MM.1S (cell line): ENCODE results near the gene IFITM5.
A peak's percentile ranks its signal among the peaks of the same experiment; 100 is the strongest.

Experiments used
- DNase-seq: peaks from one replicate; pipeline ENCODE4 v3.0.0-alpha.2; 2015
- H2AFZ ChIP-seq: fragments of 300-600 bp; sonication (generic); 2 replicates; pipeline ENCODE4 v1.6.0; 2016; ENCODE audit warnings: antibody characterized with exemption, low read length
- H3F3A ChIP-seq: fragments of 300-600 bp; sonication (generic); 2 replicates; pipeline ENCODE4 v1.6.1; 2016; ENCODE audit warnings: mild to moderate bottlenecking, antibody characterized with exemption, low read length, moderate library complexity, mixed read lengths; ENCODE audit not compliant: insufficient read depth
- H3K27ac ChIP-seq: fragments of 300-600 bp; sonication (generic); 2 replicates; pipeline ENCODE4 v1.5.1; 2016; ENCODE audit warnings: mild to moderate bottlenecking, low read length
- H3K27me3 ChIP-seq: fragments of 300-600 bp; sonication (generic); replicated peaks from 2 replicates; pipeline ENCODE4 v1.6.0; 2016; ENCODE audit warnings: low read length; ENCODE audit not compliant: insufficient read depth
- H3K36me3 ChIP-seq: fragments of 300-600 bp; sonication (generic); replicated peaks from 2 replicates; pipeline ENCODE4 v1.6.1; 2016; ENCODE audit warnings: mild to moderate bottlenecking, low read length, mixed read lengths; ENCODE audit not compliant: insufficient read depth
- H3K4me1 ChIP-seq: fragments of 300-600 bp; sonication (generic); 2 replicates; pipeline ENCODE4 v1.6.1; 2016; ENCODE audit warnings: low read length, mixed read lengths
- H3K4me2 ChIP-seq: fragments of 300-600 bp; sonication (generic); 2 replicates; pipeline ENCODE4 v1.6.0; 2016; ENCODE audit warnings: low read depth, low read length
- H3K4me3 ChIP-seq: fragments of 300-600 bp; sonication (generic); 2 replicates; pipeline ENCODE4 v1.5.1; 2016; ENCODE audit warnings: low read length, mixed read lengths
- H3K79me2 ChIP-seq: fragments of 300-600 bp; sonication (generic); 2 replicates; pipeline ENCODE4 v1.6.1; 2016; ENCODE audit warnings: mixed run types, low read length, mixed read lengths
- H3K9ac ChIP-seq: fragments of 300-600 bp; sonication (generic); 2 replicates; pipeline ENCODE4 v1.6.1; 2016; ENCODE audit warnings: low read length, mixed read lengths
- H3K9me2 ChIP-seq: fragments of 300-600 bp; sonication (generic); replicated peaks from 2 replicates; pipeline ENCODE4 v1.6.1; 2016; ENCODE audit warnings: mild to moderate bottlenecking, low read length, mixed read lengths; ENCODE audit not compliant: insufficient read depth
- H3K9me3 ChIP-seq: fragments of 300-600 bp; sonication (generic); replicated peaks from 2 replicates; pipeline ENCODE4 v1.6.1; 2016; ENCODE audit warnings: mild to moderate bottlenecking, low read length, mixed read lengths; ENCODE audit not compliant: insufficient read depth
- H4K20me1 ChIP-seq: fragments of 300-600 bp; sonication (generic); 2 replicates; pipeline ENCODE4 v1.6.1; 2016; ENCODE audit warnings: mild to moderate bottlenecking, low read length, moderate library complexity, mixed read lengths; ENCODE audit not compliant: insufficient read depth
- EZH2 ChIP-seq: fragments of 300-600 bp; sonication (generic); optimal IDR thresholded peaks from 2 replicates; pipeline ENCODE3; 2017; ENCODE audit warnings: low read depth, mild to moderate bottlenecking, antibody characterized with exemption, low read length, mixed read lengths
- EZH2phosphoT487 ChIP-seq: fragments of 300-600 bp; sonication (generic); IDR thresholded peaks from 2 replicates; pipeline ENCODE4 v1.6.1; 2018; ENCODE audit warnings: antibody characterized with exemption, low read length
- TF ChIP-seq, protein P1 (sequence below): fragments of 300-600 bp; sonication (generic); IDR thresholded peaks from 2 replicates; pipeline ENCODE4 v1.5.1; 2016; ENCODE audit warnings: antibody characterized with exemption, low read length, mixed read lengths

The IFITM5 gene

DNA sequence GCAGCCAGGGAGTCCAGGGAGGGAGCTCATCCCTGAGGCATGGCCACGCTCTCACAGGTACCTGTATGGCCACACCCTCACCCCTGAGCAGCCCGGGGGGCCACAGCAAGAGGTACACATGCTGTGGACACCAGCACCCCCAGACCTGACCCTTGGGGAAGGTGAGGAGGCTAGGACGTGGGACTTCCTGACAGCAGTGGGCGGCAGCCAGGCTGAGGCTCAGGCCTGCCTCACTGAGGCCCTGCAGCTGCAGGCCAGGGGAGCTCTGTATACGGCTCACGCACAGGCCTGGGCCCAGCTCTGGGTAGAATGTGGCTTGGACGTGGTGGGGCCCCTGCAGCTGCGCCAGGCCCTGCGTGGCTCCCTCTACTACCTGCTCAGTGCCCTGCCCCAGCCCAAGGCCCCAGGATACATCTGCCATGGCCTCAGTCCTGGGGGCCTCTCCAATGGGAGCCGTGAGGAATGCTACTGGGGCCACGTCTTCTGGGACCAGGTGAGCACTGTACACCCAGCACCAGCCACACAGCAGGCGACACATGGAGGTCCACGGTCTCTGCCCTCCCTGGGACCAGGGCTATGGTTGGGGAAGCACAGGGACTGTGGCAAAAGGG lies 8.6 kb downstream of the IFITM5 start:
- Histone ChIP-seq H3F3A (no peaks in the 10 kb centered on the region), H3K4me3 (no peak overlapping the region), H3K27ac (no peak overlapping the region), H3K4me2 (no peak overlapping the region), H2AFZ (no peak overlapping the region), H3K4me1 (no peaks in the 10 kb centered on the region), H3K27me3 (peaks cover 16% of the 10 kb centered on the region), H3K9me3 (no peaks in the 10 kb centered on the region), H4K20me1 (no peaks in the 10 kb centered on the region), H3K9me2 (no peaks in the 10 kb centered on the region), H3K79me2 (no peaks in the 10 kb centered on the region), H3K9ac (no peak overlapping the region), H3K36me3 (no peaks in the 10 kb centered on the region)
- TF ChIP-seq, protein P1, sequence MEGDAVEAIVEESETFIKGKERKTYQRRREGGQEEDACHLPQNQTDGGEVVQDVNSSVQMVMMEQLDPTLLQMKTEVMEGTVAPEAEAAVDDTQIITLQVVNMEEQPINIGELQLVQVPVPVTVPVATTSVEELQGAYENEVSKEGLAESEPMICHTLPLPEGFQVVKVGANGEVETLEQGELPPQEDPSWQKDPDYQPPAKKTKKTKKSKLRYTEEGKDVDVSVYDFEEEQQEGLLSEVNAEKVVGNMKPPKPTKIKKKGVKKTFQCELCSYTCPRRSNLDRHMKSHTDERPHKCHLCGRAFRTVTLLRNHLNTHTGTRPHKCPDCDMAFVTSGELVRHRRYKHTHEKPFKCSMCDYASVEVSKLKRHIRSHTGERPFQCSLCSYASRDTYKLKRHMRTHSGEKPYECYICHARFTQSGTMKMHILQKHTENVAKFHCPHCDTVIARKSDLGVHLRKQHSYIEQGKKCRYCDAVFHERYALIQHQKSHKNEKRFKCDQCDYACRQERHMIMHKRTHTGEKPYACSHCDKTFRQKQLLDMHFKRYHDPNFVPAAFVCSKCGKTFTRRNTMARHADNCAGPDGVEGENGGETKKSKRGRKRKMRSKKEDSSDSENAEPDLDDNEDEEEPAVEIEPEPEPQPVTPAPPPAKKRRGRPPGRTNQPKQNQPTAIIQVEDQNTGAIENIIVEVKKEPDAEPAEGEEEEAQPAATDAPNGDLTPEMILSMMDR: no peak
- no peak for TF ChIP-seq EZH2phosphoT487
- no peak for TF ChIP-seq EZH2
- no peak for DNase-seq

DNA sequence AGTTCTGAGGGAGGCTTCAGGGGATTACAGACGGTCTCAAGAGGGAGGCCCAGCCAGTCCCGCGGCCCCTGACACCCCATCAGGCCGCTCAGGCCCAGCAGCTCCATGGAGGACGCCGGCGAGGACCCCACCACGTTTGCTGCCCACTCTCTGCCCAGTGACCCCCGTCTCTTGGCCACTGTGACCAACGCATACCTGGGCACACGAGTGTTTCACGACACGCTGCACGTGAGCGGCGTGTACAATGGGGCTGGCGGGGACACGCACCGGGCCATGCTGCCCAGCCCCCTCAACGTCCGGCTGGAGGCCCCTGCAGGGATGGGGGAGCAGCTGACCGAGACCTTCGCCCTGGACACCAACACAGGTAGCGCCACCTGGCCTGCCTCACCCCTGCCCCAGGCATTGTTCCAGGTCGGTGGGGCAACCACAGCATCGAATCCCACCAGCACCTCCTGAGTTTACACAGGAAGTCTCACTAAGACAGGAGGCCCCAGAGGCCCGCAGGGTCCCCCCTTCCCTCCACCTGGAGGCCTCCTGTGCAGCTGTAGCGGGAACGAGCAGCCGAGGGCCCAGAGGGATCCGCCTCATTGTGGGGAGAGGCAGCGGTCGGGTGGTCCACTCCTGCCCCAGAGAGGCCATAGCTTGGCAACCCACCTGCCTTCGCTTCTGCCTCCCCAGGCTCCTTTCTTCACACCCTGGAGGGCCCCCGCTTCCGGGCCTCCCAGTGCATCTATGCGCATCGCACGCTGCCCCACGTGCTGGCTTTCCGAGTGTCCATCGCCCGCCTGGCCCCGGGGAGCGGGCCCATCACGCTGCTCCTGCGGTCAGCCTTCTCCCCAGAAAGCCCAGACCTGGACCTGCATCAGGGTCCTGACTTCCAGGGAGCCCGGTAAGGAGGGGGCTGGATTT lies 9.4 kb downstream of the IFITM5 start:
- Histone ChIP-seq H3K27me3 (peaks cover 14% of the 10 kb centered on the region), H3K4me2 (peak overlapping the region; percentile 59; the same call in 1 of the 2 replicates), H3K27ac (no peak overlapping the region), H3K79me2 (no peaks in the 10 kb centered on the region), H4K20me1 (no peaks in the 10 kb centered on the region), H2AFZ (no peak overlapping the region), H3K36me3 (no peaks in the 10 kb centered on the region), H3K4me3 (peak overlapping the region; percentile 43; the same call in 1 of the 2 replicates), H3K9me2 (no peaks in the 10 kb centered on the region), H3K9me3 (no peaks in the 10 kb centered on the region), H3F3A (no peaks in the 10 kb centered on the region), H3K9ac (no peak overlapping the region), H3K4me1 (no peaks in the 10 kb centered on the region)
- TF ChIP-seq EZH2: no peak
- TF ChIP-seq, protein P1: no peak
- no peak for DNase-seq

- Histone ChIP-seq H3K27me3 (peaks cover 14% of the 10 kb centered on the region), H2AFZ (no peak overlapping the region), H3K27ac (no peak overlapping the region), H3K4me3 (peak overlapping the region; percentile 43; the same call in 1 of the 2 replicates), H4K20me1 (no peaks in the 10 kb centered on the region), H3K9me3 (no peaks in the 10 kb centered on the region), H3K79me2 (no peaks in the 10 kb centered on the region), H3K4me1 (no peaks in the 10 kb centered on the region), H3K9me2 (no peaks in the 10 kb centered on the region), H3K4me2 (peak overlapping the region; percentile 59), H3F3A (no peaks in the 10 kb centered on the region), H3K36me3 (no peaks in the 10 kb centered on the region), H3K9ac (no peak overlapping the region)
- TF ChIP-seq EZH2 (no peak), EZH2phosphoT487 (no peak)
- TF ChIP-seq, protein P1: no peak
- no peak for DNase-seq
Observed at GRCh38 chr11:289398-289711, 10.0 kb downstream of the IFITM5 start.
